ENCODE data around the gene TFF1. TPM values are rescaled to one million over a fixed set of nuclear protein-coding genes. Genes with fewer than 3 reads are reported as not detected.

Gene TFF1
- total RNA-seq, 2 experiments from 2014 or later: not detected

GRCh38 chr21:42344631-42345030, 21.7 kb downstream of the TFF1 start:
- Histone ChIP-seq H3K27ac (ENCODE audit: low read depth, low read length, poor library complexity, severe bottlenecking) (no peak overlapping the region), H3K9me2 (ENCODE audit: insufficient read depth, low read length) (no peaks in the 10 kb centered on the region), H4K20me1 (ENCODE audit: insufficient read depth, low read length) (no peaks in the 10 kb centered on the region), H3K4me1 (ENCODE audit: insufficient read depth, low read length, poor library complexity, severe bottlenecking) (no peaks in the 10 kb centered on the region), H3K79me2 (ENCODE audit: insufficient read depth, low read depth, low read length) (no peaks in the 10 kb centered on the region), H3K9me3 (ENCODE audit: low read length) (no peaks in the 10 kb centered on the region), H2AFZ (ENCODE audit: low read length) (no peak overlapping the region), H3K4me2 (ENCODE audit: low read length) (no peak overlapping the region), H3K36me3 (ENCODE audit: insufficient read depth, low read length) (no peaks in the 10 kb centered on the region), H3K4me3 (ENCODE audit: low read depth, low read length, poor library complexity, severe bottlenecking) (no peak overlapping the region)
- intact Hi-C loops (cut with micrococcal nuclease; ENCODE audit: unreplicated experiment): no loop called here
- CTCF ChIA-PET (ENCODE audit: unreplicated experiment): no interaction called here
- no peak for DNase-seq (ENCODE audit: low spot score)
- TF ChIP-seq EZH2phosphoT487 (IDR thresholded peaks at IDR 0.05; ENCODE audit: borderline replicate concordance, low read depth, low read length) (no peak), CTCF (conservative IDR thresholded peaks at IDR 0.05; ENCODE audit: low read length) (no peak)
- BruUV-seq (replicated peaks): no TSS peak
- POLR2A ChIA-PET: no interaction called here

GRCh38 chr21:42343963-42344510, 22.3 kb downstream of the TFF1 start:
- no peaks in the 10 kb centered on the region for H3K9me2 ChIP-seq (ENCODE audit: insufficient read depth, low read length)
- ChIA-PET CTCF (ENCODE audit: unreplicated experiment) (no interaction called here), POLR2A (no interaction called here)
- H3K79me2 ChIP-seq (ENCODE audit: insufficient read depth, low read depth, low read length): no peaks in the 10 kb centered on the region
- H3K4me2 ChIP-seq (ENCODE audit: low read length): no peak overlapping the region
- H3K36me3 ChIP-seq (ENCODE audit: insufficient read depth, low read length): no peaks in the 10 kb centered on the region
- no peak overlapping the region for H3K4me3 ChIP-seq (ENCODE audit: low read depth, low read length, poor library complexity, severe bottlenecking)
- no peak overlapping the region for H2AFZ ChIP-seq (ENCODE audit: low read length)
- no peaks in the 10 kb centered on the region for H3K4me1 ChIP-seq (ENCODE audit: insufficient read depth, low read length, poor library complexity, severe bottlenecking)
- TF ChIP-seq EZH2phosphoT487 (IDR thresholded peaks at IDR 0.05; ENCODE audit: borderline replicate concordance, low read depth, low read length) (no peak), CTCF (conservative IDR thresholded peaks at IDR 0.05; ENCODE audit: low read length) (no peak)
- H3K9me3 ChIP-seq (ENCODE audit: low read length): no peaks in the 10 kb centered on the region
- no peak for DNase-seq (ENCODE audit: low spot score)
- no peaks in the 10 kb centered on the region for H4K20me1 ChIP-seq (ENCODE audit: insufficient read depth, low read length)
- intact Hi-C loops (cut with micrococcal nuclease; ENCODE audit: unreplicated experiment): no loop called here
- no TSS peak for BruUV-seq (replicated peaks)
- no peak overlapping the region for H3K27ac ChIP-seq (ENCODE audit: low read depth, low read length, poor library complexity, severe bottlenecking)

- H2AFZ ChIP-seq (ENCODE audit: low read length): no peak overlapping the region
- no peak overlapping the region for H3K4me3 ChIP-seq (ENCODE audit: low read depth, low read length, poor library complexity, severe bottlenecking)
- no TSS peak for BruUV-seq (replicated peaks)
- no peak for TF ChIP-seq EZH2phosphoT487 (IDR thresholded peaks at IDR 0.05; ENCODE audit: borderline replicate concordance, low read depth, low read length)
- TF ChIP-seq CTCF (conservative IDR thresholded peaks at IDR 0.05; ENCODE audit: low read length): no peak
- no peak for DNase-seq (ENCODE audit: low spot score)
- H3K4me1 ChIP-seq (ENCODE audit: insufficient read depth, low read length, poor library complexity, severe bottlenecking): no peaks in the 10 kb centered on the region
- no peaks in the 10 kb centered on the region for H3K36me3 ChIP-seq (ENCODE audit: insufficient read depth, low read length)
- ChIA-PET POLR2A (interaction anchor here (2.0 kb wide), 1 partner anchor 19 kb away, joined by 4 read pairs; no protein-coding TSS in a partner anchor), CTCF (ENCODE audit: unreplicated experiment) (no interaction called here)
- no peaks in the 10 kb centered on the region for H4K20me1 ChIP-seq (ENCODE audit: insufficient read depth, low read length)
- H3K27ac ChIP-seq (ENCODE audit: low read depth, low read length, poor library complexity, severe bottlenecking): no peak overlapping the region
- H3K9me3 ChIP-seq (ENCODE audit: low read length): no peaks in the 10 kb centered on the region
- H3K4me2 ChIP-seq (ENCODE audit: low read length): no peak overlapping the region
- no peaks in the 10 kb centered on the region for H3K9me2 ChIP-seq (ENCODE audit: insufficient read depth, low read length)
- intact Hi-C loops (cut with micrococcal nuclease; ENCODE audit: unreplicated experiment): no loop called here
- H3K79me2 ChIP-seq (ENCODE audit: insufficient read depth, low read depth, low read length): no peaks in the 10 kb centered on the region
These were observed 22.8 kb downstream of the TFF1 start for GRCh38 chr21:42343556-42343955.
